K562 (cell line): ENCODE data around the gene CLDN25. TPM values are rescaled to one million over a fixed set of nuclear protein-coding genes. Genes with fewer than 3 reads are reported as not detected.

Experiments used
- ATAC-seq: fragments of 200-7000 bp; cut with Tn5 transposase; 3 replicates; pipeline ENCODE4 v1.9.1; 2020; ENCODE audit warnings: moderate library complexity
- BruUV-seq: library from RNA; stranded (reverse); fragments of 400-500 nt; replicated peaks from 2 replicates; lab custom pipeline; 2021; lab: Mats Ljungman, UMichigan
- CTCF ChIA-PET: fragments of 300-600 bp; formaldehyde crosslinking; extraction: SDS; loops from one replicate; lab custom pipeline; 2021; ENCODE audit warnings: low intra/inter-chr PET ratio; lab: Yijun Ruan, JAX
- POLR2A ChIA-PET: fragments of 300-600, 350-650 bp; sonication (Branson Sonifier 250); formaldehyde crosslinking; extraction: SDS; loops from one replicate; lab custom pipeline; 2021; ENCODE audit warnings: antibody characterized with exemption, inconsistent platforms; lab: Yijun Ruan, JAX
- DNase-seq, 4 experiments: peaks; one replicate each; pipeline versions ENCODE4 v3.0.0 to v3.0.0-alpha.2; 2011 to 2018; ENCODE audit warnings: low spot score in 3 of 4, mixed read lengths in 3 of 4; ENCODE audit errors: extremely low read depth in 1 of 4
- FAIRE-seq: peaks from 2 replicates; lab custom pipeline; 2011; peaks lifted over from hg19 to GRCh38; lab: Jason Lieb, UNC
- H2AFZ ChIP-seq: 2 replicates; pipeline ENCODE4 v1.6.0; 2011; ENCODE audit warnings: low read depth, low read length, control low read depth, inconsistent platforms
- H3K27ac ChIP-seq: fragments of 200-600 bp; 3 replicates; pipeline ENCODE4 v1.8.0; 2011; ENCODE audit warnings: low read depth, mild to moderate bottlenecking, control low read depth, inconsistent platforms, low read length, moderate library complexity, mixed read lengths; ENCODE audit errors: extremely low read depth
- H3K27me3 ChIP-seq, 2 experiments: fragments of 300-600 bp in 1 of 2; 2 replicates in 1 of 2; 3 replicates in 1 of 2; pipeline versions ENCODE4 v1.6.0 to v1.8.0; 2011; ENCODE audit warnings: inconsistent platforms in 2 of 2, low read length in 2 of 2, mild to moderate bottlenecking in 1 of 2, mixed read lengths in 1 of 2, moderate library complexity in 1 of 2; ENCODE audit not compliant: control insufficient read depth in 2 of 2, insufficient read depth in 2 of 2
- H3K36me3 ChIP-seq: fragments of 300-600 bp; 3 replicates; pipeline ENCODE4 v1.8.0; 2011; ENCODE audit warnings: mild to moderate bottlenecking, low read length, inconsistent platforms; ENCODE audit not compliant: control insufficient read depth, insufficient read depth
- H3K4me1 ChIP-seq, 2 experiments: fragments of 200-600 bp in 1 of 2; replicated peaks in 1 of 2; 2 replicates in 1 of 2; 3 replicates in 1 of 2; pipeline versions ENCODE4 v1.5.1 to v1.8.0; 2011; ENCODE audit warnings: inconsistent platforms in 2 of 2, low read length in 2 of 2, mild to moderate bottlenecking in 1 of 2, mixed read lengths in 1 of 2, moderate library complexity in 1 of 2; ENCODE audit not compliant: control insufficient read depth in 2 of 2, insufficient read depth in 2 of 2
- H3K4me2 ChIP-seq: 2 replicates; pipeline ENCODE4 v1.6.1; 2011; ENCODE audit warnings: low read length, control low read depth, inconsistent platforms, mixed read lengths; ENCODE audit not compliant: insufficient read depth
- H3K4me3 ChIP-seq: fragments of 200-600 bp; sonication (generic), shearing (Covaris generic); 2 replicates; pipeline ENCODE4 v1.5.1; 2016; ENCODE audit warnings: control low read depth, inconsistent platforms
- H3K79me2 ChIP-seq: fragments of 200-600 bp; 3 replicates; pipeline ENCODE4 v1.8.0; 2011; ENCODE audit warnings: low read length, inconsistent platforms; ENCODE audit not compliant: control insufficient read depth, insufficient read depth
- H3K9ac ChIP-seq, 2 experiments: 2 replicates each; pipeline versions ENCODE4 v1.6.0 to v1.6.1; 2011; ENCODE audit warnings: low read depth in 2 of 2, low read length in 2 of 2, control low read depth in 1 of 2, inconsistent platforms in 1 of 2, mild to moderate bottlenecking in 1 of 2, mixed read lengths in 1 of 2; ENCODE audit not compliant: insufficient read depth in 1 of 2
- H3K9me1 ChIP-seq: one replicate; pipeline ENCODE4 v1.6.0; 2011; ENCODE audit warnings: inconsistent platforms, mild to moderate bottlenecking, low read length, moderate library complexity; ENCODE audit not compliant: control insufficient read depth, insufficient read depth
- H3K9me3 ChIP-seq: replicated peaks from 2 replicates; pipeline ENCODE4 v1.5.1; 2011; ENCODE audit warnings: low read depth, low read length, inconsistent platforms; ENCODE audit not compliant: control insufficient read depth, insufficient read depth
- H4K20me1 ChIP-seq: replicated peaks from 2 replicates; pipeline ENCODE4 v1.6.1; 2011; ENCODE audit warnings: low read length, inconsistent platforms, mixed read lengths; ENCODE audit not compliant: control insufficient read depth, insufficient read depth
- ARHGAP35 ChIP-seq: fragments of 450-650 bp; IDR thresholded peaks from 2 replicates; pipeline ENCODE4 v1.6.1; 2018; ENCODE audit not compliant: partially characterized antibody
- ARID2 ChIP-seq: fragments of 450-650 bp; IDR thresholded peaks from 2 replicates; pipeline ENCODE4 v1.6.1; 2017; ENCODE audit warnings: antibody characterized with exemption, mild to moderate bottlenecking
- FOXK1 ChIP-seq: sonication (generic); formaldehyde crosslinking; IDR thresholded peaks from 2 replicates; pipeline ENCODE4 v1.8.0; 2022; ENCODE audit warnings: missing genetic modification reagents, mild to moderate bottlenecking, borderline replicate concordance
- HEY1 ChIP-seq: fragments of 250-450 bp; sonication (Bioruptor Pico); IDR thresholded peaks from 2 replicates; pipeline ENCODE4 v1.5.0; 2020; ENCODE audit warnings: mild to moderate bottlenecking, moderate library complexity, borderline replicate concordance
- MECOM ChIP-seq: fragments of 250-450 bp; sonication (Bioruptor Pico); IDR thresholded peaks from 2 replicates; pipeline ENCODE4 v1.8.0; 2022; ENCODE audit warnings: inconsistent platforms
- SIN3A ChIP-seq, 2 experiments: fragments of 150-350 bp in 1 of 2; IDR thresholded peaks; 2 replicates each; pipeline ENCODE4 v1.6.1; 2011 to 2016; ENCODE audit warnings: borderline replicate concordance in 2 of 2, low read depth in 2 of 2, low read length in 2 of 2, mild to moderate bottlenecking in 2 of 2, moderate library complexity in 2 of 2; ENCODE audit not compliant: control insufficient read depth in 1 of 2
- SMAD1 ChIP-seq: fragments of 150-350 bp; IDR thresholded peaks from 2 replicates; pipeline ENCODE4 v1.6.1; 2014; ENCODE audit warnings: low read length, low read depth; ENCODE audit not compliant: partially characterized antibody
- ZBED1 ChIP-seq: IDR thresholded peaks from 2 replicates; pipeline ENCODE4 v1.6.1; 2014
- ZNF165 ChIP-seq: fragments of 250-450 bp; sonication (Bioruptor Pico); IDR thresholded peaks from 2 replicates; pipeline ENCODE4 v1.4.0; 2020; ENCODE audit warnings: borderline replicate concordance
- ZNF444 ChIP-seq: fragments of 250-450 bp; sonication (Bioruptor Pico); IDR thresholded peaks from 2 replicates; pipeline ENCODE4 v1.4.0; 2020; ENCODE audit warnings: mild to moderate bottlenecking, moderate library complexity
- ZNF583 ChIP-seq: fragments of 250-450 bp; sonication (Bioruptor Pico); IDR thresholded peaks from 2 replicates; pipeline ENCODE4 v1.4.0; 2020
- ZNF77 ChIP-seq: fragments of 250-450 bp; sonication (Bioruptor Pico); IDR thresholded peaks from 2 replicates; pipeline ENCODE4 v1.5.0; 2020
- in situ Hi-C: fragments of 300-500 bp; cut with MboI; formaldehyde crosslinking; loops from 4 replicates; pipeline ENCODE4 v1.15.0; 2018; ENCODE audit warnings: inconsistent platforms, mixed read lengths
- intact Hi-C: fragments of 100-400 bp; cut with micrococcal nuclease; formaldehyde crosslinking; loops from 2 replicates; pipeline ENCODE4 v1.14.2; 2022
- polyA plus RNA-seq, 8 experiments: library from polyadenylated mRNA; depleted of rRNA in 4 of 8; stranded (reverse) in 5 of 8; unstranded in 3 of 8; fragments of >200 nt; fragmentation: Nextera tagmentation in 2 of 8; fragmentation: Illumina TruSeq in 1 of 8; extraction: Ambion mirVana in 2 of 8; extraction: Trizol in 1 of 8; gene quantifications; 2 replicates each; pipeline versions ENCODE4 v1.2.1 to v1.2.3, GENCODE V29; 2011 to 2014; ENCODE audit warnings: inconsistent platforms in 1 of 8, missing spikeins in 1 of 8
- total RNA-seq, 7 experiments: library from RNA; depleted of rRNA in 6 of 7; stranded (reverse); fragments of >200 nt in 6 of 7; fragmentation: Illumina TruSeq in 2 of 7; extraction: Trizol in 2 of 7; gene quantifications; 2 replicates each; pipeline versions ENCODE4 v1.2.1 to v1.2.3, GENCODE V29; 2011 to 2021; ENCODE audit warnings: low replicate concordance in 1 of 7
- TF ChIP-seq, protein P1 (sequence below): sonication (generic); formaldehyde crosslinking; IDR thresholded peaks from 2 replicates; pipeline ENCODE4 v1.8.0; 2022; ENCODE audit warnings: mild to moderate bottlenecking, missing genetic modification reagents

The CLDN25 gene
- total and polyA plus RNA-seq, 9 of the 15 experiments (the other 6 are each of a cell fraction or from before 2014, with no cell fraction given): not detected

DNA sequence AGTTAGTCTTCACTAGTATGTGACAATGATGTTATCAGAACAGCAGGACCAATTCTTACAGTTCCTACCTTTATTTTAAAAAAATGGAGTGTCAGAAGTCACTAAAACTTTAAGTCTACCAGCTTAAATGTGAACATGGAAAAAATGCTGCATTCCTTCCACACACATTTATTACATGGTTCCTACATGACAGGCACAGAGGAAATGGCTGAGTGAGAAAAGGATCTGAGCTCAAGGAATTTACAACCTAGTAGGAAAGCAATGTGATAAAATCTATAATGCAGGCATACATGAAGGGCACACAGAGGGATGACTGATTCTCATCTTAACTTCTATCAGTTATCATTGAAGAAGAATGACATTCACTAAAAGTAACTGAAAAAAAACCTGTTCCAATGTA is 23.0 kb downstream of the CLDN25 start:
- ATAC-seq: no peak
- no peak for DNase-seq
- Histone ChIP-seq H2AFZ (no peak overlapping the region), H3K27ac (no peak overlapping the region), H4K20me1 (no peaks in the 10 kb centered on the region), H3K36me3 (peaks cover 63% of the 10 kb centered on the region), H3K4me2 (no peak overlapping the region), H3K79me2 (no peaks in the 10 kb centered on the region), H3K9ac (no peak overlapping the region), H3K9me3 (no peaks in the 10 kb centered on the region), H3K9me1 (no peaks in the 10 kb centered on the region), H3K4me3 (no peak overlapping the region), H3K4me1 (no peaks in the 10 kb centered on the region), H3K27me3 (no peaks in the 10 kb centered on the region)
- BruUV-seq: no TSS peak
- no peak for FAIRE-seq
- TF ChIP-seq HEY1 (CRISPR knock-in tag): no peak
- no peak for TF ChIP-seq ZNF583 (CRISPR knock-in tag)
- no peak for TF ChIP-seq SMAD1
- TF ChIP-seq ZNF165 (CRISPR knock-in tag): no peak
- no peak for TF ChIP-seq ARHGAP35
- TF ChIP-seq ZNF444 (CRISPR knock-in tag): no peak
- in situ Hi-C loops: no loop called here
- ChIA-PET CTCF (no interaction called here), POLR2A (no interaction called here)
- intact Hi-C loops: loop anchor here (10.0 kb wide), 1 partner anchor 172 kb away; the partner anchor contains the start of gene HTR3A

DNA sequence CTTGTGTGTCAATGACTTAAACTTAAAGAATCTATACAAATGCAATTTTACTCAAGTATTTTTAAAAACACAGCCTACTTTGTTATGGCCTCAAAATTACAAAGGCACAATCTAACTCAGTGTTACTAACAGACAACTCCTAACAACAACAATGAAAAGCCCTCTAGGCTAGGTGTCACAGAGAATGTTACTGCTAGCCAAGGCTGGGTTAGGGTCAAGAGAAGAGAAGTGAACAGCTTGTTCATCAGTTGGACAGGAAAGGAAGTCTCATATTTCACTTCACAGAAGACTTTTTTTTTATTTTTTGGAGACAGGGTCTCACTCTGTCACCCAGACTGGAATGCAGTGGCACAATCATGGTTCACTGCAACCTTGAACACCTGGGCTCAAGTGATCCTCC is 26.0 kb downstream of the CLDN25 start:
- Histone ChIP-seq H3K9ac (no peak overlapping the region), H3K4me3 (no peak overlapping the region), H3K9me3 (no peaks in the 10 kb centered on the region), H4K20me1 (no peaks in the 10 kb centered on the region), H3K4me2 (no peak overlapping the region), H3K27me3 (no peaks in the 10 kb centered on the region), H3K27ac (no peak overlapping the region), H2AFZ (no peak overlapping the region), H3K79me2 (no peaks in the 10 kb centered on the region), H3K9me1 (no peaks in the 10 kb centered on the region), H3K36me3 (peaks cover 74% of the 10 kb centered on the region), H3K4me1 (no peaks in the 10 kb centered on the region)
- ChIA-PET CTCF (interaction anchor here (0.6 kb wide), 1 partner anchor 67 kb away, joined by 3 read pairs; no protein-coding TSS in a partner anchor), POLR2A (no interaction called here)
- DNase-seq (no peak), FAIRE-seq (no peak), ATAC-seq (no peak)
- in situ Hi-C loops: no loop called here
- TF ChIP-seq SIN3A (IDR thresholded peaks at IDR 0.05; ENCODE audit: borderline replicate concordance in 2 of 2, control insufficient read depth in 1 of 2, low read depth in 2 of 2, low read length in 2 of 2): no peak
- TF ChIP-seq MECOM: no peak
- no peak for TF ChIP-seq FOXK1
- TF ChIP-seq, protein P1, sequence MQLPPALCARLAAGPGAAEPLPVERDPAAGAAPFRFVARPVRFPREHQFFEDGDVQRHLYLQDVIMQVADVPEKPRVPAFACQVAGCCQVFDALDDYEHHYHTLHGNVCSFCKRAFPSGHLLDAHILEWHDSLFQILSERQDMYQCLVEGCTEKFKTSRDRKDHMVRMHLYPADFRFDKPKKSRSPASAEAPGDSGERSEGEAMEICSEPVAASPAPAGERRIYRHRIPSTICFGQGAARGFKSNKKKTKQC (CRISPR knock-in tag): no peak
- TF ChIP-seq ARID2: no peak
- TF ChIP-seq ZNF77 (CRISPR knock-in tag): no peak
- no peak for TF ChIP-seq ZBED1
- no TSS peak for BruUV-seq
- intact Hi-C loops: loop anchor here (1.0 to 10.0 kb wide), 2 partner anchors 169 to 456 kb away; partner anchors contain the start of gene HTR3A
